ENCODE measurements around the gene ZFYVE9. TPM values are rescaled to one million over a fixed set of nuclear protein-coding genes. Genes with fewer than 3 reads are reported as not detected.

ZFYVE9 gene
- total and polyA plus RNA-seq, 2 experiments from 2014 or later = 5.4 to 27.3 TPM

DNA sequence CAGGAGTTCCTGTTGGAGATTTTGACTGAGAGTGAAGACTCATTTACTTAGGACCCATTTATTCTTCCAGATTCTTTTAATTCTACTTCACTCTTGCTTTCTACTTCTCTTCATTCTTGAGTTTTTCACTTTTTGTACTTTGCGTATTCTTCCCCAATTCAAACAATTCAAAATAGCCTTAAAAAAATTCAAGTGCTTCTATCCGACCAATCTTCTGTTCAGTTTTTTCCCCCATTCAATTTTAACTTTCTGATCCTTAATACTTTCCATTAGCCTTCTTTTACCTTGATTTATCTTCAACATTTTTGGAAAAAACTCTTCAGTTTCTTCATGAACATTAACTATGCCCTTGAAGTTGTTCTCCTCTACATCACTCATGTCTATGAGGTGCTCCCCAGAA lies 21.1 kb downstream of the ZFYVE9 start:
- H3K36me3 Mint-ChIP-seq (ENCODE audit: low read depth) = peaks cover 16% of the 10 kb centered on the region
- Histone ChIP-seq H3K27me3 (ENCODE audit: insufficient read depth) (no peaks in the 10 kb centered on the region), H3K9me2 (ENCODE audit: insufficient read depth) (0 out of 2 replicates have a peak, but pooled peaks cover 3% of the 10 kb centered on the region), H3K79me2 (replicated peaks; ENCODE audit: insufficient read depth) (peaks cover 20% of the 10 kb centered on the region), H3K4me3 (no peak overlapping the region), H2AFZ (no peak overlapping the region), H3K36me3 (ENCODE audit: insufficient read depth) (peaks cover 2% of the 10 kb centered on the region; the same call in 1 of the 2 replicates), H3F3A (replicated peaks; ENCODE audit: low read depth) (no peaks in the 10 kb centered on the region), H3K27ac (ENCODE audit: low read depth) (no peak overlapping the region), H4K20me1 (replicated peaks; ENCODE audit: insufficient read depth) (no peaks in the 10 kb centered on the region; the same call in 1 of the 2 replicates), H3K4me2 (no peak overlapping the region), H3K4me1 (ENCODE audit: insufficient read depth) (no peaks in the 10 kb centered on the region)
- H3K4me3 Mint-ChIP-seq = no peak overlapping the region
- TF ChIP-seq, protein P1, sequence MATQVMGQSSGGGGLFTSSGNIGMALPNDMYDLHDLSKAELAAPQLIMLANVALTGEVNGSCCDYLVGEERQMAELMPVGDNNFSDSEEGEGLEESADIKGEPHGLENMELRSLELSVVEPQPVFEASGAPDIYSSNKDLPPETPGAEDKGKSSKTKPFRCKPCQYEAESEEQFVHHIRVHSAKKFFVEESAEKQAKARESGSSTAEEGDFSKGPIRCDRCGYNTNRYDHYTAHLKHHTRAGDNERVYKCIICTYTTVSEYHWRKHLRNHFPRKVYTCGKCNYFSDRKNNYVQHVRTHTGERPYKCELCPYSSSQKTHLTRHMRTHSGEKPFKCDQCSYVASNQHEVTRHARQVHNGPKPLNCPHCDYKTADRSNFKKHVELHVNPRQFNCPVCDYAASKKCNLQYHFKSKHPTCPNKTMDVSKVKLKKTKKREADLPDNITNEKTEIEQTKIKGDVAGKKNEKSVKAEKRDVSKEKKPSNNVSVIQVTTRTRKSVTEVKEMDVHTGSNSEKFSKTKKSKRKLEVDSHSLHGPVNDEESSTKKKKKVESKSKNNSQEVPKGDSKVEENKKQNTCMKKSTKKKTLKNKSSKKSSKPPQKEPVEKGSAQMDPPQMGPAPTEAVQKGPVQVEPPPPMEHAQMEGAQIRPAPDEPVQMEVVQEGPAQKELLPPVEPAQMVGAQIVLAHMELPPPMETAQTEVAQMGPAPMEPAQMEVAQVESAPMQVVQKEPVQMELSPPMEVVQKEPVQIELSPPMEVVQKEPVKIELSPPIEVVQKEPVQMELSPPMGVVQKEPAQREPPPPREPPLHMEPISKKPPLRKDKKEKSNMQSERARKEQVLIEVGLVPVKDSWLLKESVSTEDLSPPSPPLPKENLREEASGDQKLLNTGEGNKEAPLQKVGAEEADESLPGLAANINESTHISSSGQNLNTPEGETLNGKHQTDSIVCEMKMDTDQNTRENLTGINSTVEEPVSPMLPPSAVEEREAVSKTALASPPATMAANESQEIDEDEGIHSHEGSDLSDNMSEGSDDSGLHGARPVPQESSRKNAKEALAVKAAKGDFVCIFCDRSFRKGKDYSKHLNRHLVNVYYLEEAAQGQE (IDR thresholded peaks at IDR 0.05; ENCODE audit: unreplicated experiment) = no peak
- TF ChIP-seq POLR2AphosphoS5 (IDR thresholded peaks at IDR 0.05; ENCODE audit: low read depth) (no peak), ZNF331 (CRISPR knock-in tag; IDR thresholded peaks at IDR 0.05; ENCODE audit: low read depth) (no peak), EZH2phosphoT487 (IDR thresholded peaks at IDR 0.05; ENCODE audit: unreplicated experiment) (no peak), NANOG (IDR thresholded peaks at IDR 0.05; ENCODE audit: borderline replicate concordance) (no peak), ZNF114 (CRISPR knock-in tag; IDR thresholded peaks at IDR 0.05) (no peak), JUNB (IDR thresholded peaks at IDR 0.05; ENCODE audit: unreplicated experiment) (no peak), CREB1 (CRISPR knock-in tag; IDR thresholded peaks at IDR 0.05; ENCODE audit: low read depth) (no peak), STAT1 (IDR thresholded peaks at IDR 0.05; ENCODE audit: unreplicated experiment) (no peak), EZH2 (IDR thresholded peaks at IDR 0.05; ENCODE audit: low read depth, unreplicated experiment) (no peak)
- TF ChIP-seq, protein P2, sequence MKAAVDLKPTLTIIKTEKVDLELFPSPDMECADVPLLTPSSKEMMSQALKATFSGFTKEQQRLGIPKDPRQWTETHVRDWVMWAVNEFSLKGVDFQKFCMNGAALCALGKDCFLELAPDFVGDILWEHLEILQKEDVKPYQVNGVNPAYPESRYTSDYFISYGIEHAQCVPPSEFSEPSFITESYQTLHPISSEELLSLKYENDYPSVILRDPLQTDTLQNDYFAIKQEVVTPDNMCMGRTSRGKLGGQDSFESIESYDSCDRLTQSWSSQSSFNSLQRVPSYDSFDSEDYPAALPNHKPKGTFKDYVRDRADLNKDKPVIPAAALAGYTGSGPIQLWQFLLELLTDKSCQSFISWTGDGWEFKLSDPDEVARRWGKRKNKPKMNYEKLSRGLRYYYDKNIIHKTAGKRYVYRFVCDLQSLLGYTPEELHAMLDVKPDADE (IDR thresholded peaks at IDR 0.05) = no peak
- TF ChIP-seq, protein P3, sequence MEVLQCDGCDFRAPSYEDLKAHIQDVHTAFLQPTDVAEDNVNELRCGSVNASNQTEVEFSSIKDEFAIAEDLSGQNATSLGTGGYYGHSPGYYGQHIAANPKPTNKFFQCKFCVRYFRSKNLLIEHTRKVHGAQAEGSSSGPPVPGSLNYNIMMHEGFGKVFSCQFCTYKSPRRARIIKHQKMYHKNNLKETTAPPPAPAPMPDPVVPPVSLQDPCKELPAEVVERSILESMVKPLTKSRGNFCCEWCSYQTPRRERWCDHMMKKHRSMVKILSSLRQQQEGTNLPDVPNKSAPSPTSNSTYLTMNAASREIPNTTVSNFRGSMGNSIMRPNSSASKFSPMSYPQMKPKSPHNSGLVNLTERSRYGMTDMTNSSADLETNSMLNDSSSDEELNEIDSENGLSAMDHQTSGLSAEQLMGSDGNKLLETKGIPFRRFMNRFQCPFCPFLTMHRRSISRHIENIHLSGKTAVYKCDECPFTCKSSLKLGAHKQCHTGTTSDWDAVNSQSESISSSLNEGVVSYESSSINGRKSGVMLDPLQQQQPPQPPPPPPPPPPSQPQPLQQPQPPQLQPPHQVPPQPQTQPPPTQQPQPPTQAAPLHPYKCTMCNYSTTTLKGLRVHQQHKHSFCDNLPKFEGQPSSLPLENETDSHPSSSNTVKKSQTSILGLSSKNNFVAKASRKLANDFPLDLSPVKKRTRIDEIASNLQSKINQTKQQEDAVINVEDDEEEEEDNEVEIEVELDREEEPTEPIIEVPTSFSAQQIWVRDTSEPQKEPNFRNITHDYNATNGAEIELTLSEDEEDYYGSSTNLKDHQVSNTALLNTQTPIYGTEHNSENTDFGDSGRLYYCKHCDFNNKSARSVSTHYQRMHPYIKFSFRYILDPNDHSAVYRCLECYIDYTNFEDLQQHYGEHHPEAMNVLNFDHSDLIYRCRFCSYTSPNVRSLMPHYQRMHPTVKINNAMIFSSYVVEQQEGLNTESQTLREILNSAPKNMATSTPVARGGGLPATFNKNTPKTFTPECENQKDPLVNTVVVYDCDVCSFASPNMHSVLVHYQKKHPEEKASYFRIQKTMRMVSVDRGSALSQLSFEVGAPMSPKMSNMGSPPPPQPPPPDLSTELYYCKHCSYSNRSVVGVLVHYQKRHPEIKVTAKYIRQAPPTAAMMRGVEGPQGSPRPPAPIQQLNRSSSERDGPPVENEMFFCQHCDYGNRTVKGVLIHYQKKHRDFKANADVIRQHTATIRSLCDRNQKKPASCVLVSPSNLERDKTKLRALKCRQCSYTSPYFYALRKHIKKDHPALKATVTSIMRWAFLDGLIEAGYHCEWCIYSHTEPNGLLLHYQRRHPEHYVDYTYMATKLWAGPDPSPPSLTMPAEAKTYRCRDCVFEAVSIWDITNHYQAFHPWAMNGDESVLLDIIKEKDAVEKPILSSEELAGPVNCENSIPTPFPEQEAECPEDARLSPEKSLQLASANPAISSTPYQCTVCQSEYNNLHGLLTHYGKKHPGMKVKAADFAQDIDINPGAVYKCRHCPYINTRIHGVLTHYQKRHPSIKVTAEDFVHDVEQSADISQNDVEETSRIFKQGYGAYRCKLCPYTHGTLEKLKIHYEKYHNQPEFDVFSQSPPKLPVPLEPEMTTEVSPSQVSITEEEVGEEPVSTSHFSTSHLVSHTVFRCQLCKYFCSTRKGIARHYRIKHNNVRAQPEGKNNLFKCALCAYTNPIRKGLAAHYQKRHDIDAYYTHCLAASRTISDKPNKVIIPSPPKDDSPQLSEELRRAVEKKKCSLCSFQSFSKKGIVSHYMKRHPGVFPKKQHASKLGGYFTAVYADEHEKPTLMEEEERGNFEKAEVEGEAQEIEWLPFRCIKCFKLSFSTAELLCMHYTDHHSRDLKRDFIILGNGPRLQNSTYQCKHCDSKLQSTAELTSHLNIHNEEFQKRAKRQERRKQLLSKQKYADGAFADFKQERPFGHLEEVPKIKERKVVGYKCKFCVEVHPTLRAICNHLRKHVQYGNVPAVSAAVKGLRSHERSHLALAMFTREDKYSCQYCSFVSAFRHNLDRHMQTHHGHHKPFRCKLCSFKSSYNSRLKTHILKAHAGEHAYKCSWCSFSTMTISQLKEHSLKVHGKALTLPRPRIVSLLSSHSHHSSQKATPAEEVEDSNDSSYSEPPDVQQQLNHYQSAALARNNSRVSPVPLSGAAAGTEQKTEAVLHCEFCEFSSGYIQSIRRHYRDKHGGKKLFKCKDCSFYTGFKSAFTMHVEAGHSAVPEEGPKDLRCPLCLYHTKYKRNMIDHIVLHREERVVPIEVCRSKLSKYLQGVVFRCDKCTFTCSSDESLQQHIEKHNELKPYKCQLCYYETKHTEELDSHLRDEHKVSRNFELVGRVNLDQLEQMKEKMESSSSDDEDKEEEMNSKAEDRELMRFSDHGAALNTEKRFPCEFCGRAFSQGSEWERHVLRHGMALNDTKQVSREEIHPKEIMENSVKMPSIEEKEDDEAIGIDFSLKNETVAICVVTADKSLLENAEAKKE (CRISPR knock-in tag; IDR thresholded peaks at IDR 0.05) = no peak
- TF ChIP-seq, protein P4, sequence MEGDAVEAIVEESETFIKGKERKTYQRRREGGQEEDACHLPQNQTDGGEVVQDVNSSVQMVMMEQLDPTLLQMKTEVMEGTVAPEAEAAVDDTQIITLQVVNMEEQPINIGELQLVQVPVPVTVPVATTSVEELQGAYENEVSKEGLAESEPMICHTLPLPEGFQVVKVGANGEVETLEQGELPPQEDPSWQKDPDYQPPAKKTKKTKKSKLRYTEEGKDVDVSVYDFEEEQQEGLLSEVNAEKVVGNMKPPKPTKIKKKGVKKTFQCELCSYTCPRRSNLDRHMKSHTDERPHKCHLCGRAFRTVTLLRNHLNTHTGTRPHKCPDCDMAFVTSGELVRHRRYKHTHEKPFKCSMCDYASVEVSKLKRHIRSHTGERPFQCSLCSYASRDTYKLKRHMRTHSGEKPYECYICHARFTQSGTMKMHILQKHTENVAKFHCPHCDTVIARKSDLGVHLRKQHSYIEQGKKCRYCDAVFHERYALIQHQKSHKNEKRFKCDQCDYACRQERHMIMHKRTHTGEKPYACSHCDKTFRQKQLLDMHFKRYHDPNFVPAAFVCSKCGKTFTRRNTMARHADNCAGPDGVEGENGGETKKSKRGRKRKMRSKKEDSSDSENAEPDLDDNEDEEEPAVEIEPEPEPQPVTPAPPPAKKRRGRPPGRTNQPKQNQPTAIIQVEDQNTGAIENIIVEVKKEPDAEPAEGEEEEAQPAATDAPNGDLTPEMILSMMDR (conservative IDR thresholded peaks at IDR 0.05; ENCODE audit: low read depth in 2 of 2) = no peak
- DNase-seq (ENCODE audit: low spot score) (no peak), ATAC-seq (no peak)
- H3K4me1 Mint-ChIP-seq = no peaks in the 10 kb centered on the region
- H3K27me3 Mint-ChIP-seq (ENCODE audit: insufficient read depth, low read depth, poor library complexity) = peaks cover under 1% of the 10 kb centered on the region
- H3K9me3 Mint-ChIP-seq = peaks cover 13% of the 10 kb centered on the region
- no peak overlapping the region for H3K27ac Mint-ChIP-seq

Measured in GM23338 (cell line).